Right lobe of liver (tissue), 6 donors: ENCODE data around the gene C11orf71. TPM values are rescaled to one million over a fixed set of nuclear protein-coding genes. Genes with fewer than 3 reads are reported as not detected.

ENCODE experiments used
- ATAC-seq, 4 donors: fragments of 200-7000 bp; cut with Tn5 transposase; one replicate each; pipeline ENCODE4 v1.9.1; 2020; ENCODE audit warnings: mild to moderate bottlenecking in 4 of 4, moderate library complexity in 4 of 4
- DNase-seq, 3 donors: peaks; one replicate each; pipeline ENCODE4 v3.0.0-alpha.2; 2020
- H3K27ac ChIP-seq, 3 donors: fragments of 200-600 bp; one replicate each; pipeline ENCODE4 v1.8.0; 2022
- H3K27me3 ChIP-seq, 2 donors: fragments of 200-600 bp; one replicate each; pipeline ENCODE4 v1.8.0; 2022
- H3K36me3 ChIP-seq, 4 donors: fragments of 200-600 bp; sonication (generic) in 1 of 4; one replicate each; pipeline versions ENCODE4 v1.5.1 to v1.8.0; 2017 to 2022; ENCODE audit warnings: control low read depth in 1 of 4
- H3K4me1 ChIP-seq, 4 donors: fragments of 200-600 bp; sonication (generic) in 1 of 4; one replicate each; pipeline versions ENCODE4 v1.5.1 to v1.8.0; 2017 to 2022; ENCODE audit warnings: control low read depth in 1 of 4
- H3K4me3 ChIP-seq, 3 donors: fragments of 200-600 bp; one replicate each; pipeline ENCODE4 v1.8.0; 2022
- H3K9me3 ChIP-seq, 4 donors: fragments of 200-600 bp; sonication (generic) in 1 of 4; one replicate each; pipeline versions ENCODE4 v1.5.1 to v1.8.0; 2017 to 2022; ENCODE audit warnings: control low read depth in 1 of 4
- CTCF ChIP-seq, 4 donors: fragments of 200-600 bp in 3 of 4; fragments of 450-650 bp in 1 of 4; IDR thresholded peaks; one replicate each; pipeline versions ENCODE4 v1.5.1 to v1.8.0; 2016 to 2022; ENCODE audit warnings: antibody characterized with exemption in 4 of 4, mild to moderate bottlenecking in 2 of 4
- POLR2A ChIP-seq: fragments of 450-650 bp; IDR thresholded peaks from one replicate; pipeline ENCODE4 v1.6.1; 2017; ENCODE audit warnings: antibody characterized with exemption, mild to moderate bottlenecking
- WGBS: methylation state at CpG from one replicate; pipeline ENCODE4 v1.1.6; 2018; ENCODE audit warnings: low coverage, low lambda C conversion rate; ENCODE audit not compliant: insufficient coverage; ENCODE audit errors: missing lambda C conversion rate; 5-methylcytosine and 5-hydroxymethylcytosine counted together
- intact Hi-C, 2 donors: fragments of 100-400 bp; cut with DNase I; formaldehyde crosslinking; loops; one replicate each; pipeline versions ENCODE4 v1.11.2 to v1.14.1; 2022
- total RNA-seq, 6 experiments: library from RNA; depleted of rRNA in 2 of 6; stranded (reverse); fragments of >200 nt in 2 of 6; fragmentation: NEBNext Ultra II Directional in 3 of 6; extraction: Animal tissue kit (Norgen Biotek cat#: 25700) in 3 of 6; gene quantifications; one replicate each; pipeline versions ENCODE4 v1.1.0 to v1.2.4, GENCODE V29; 2016 to 2023
- donor health status: DM: no; HTN: yes; CAD: no.
- donor health status: DM: no; HTN: no; CAD: no.
- donor health status: DM: no; HTN: no; CAD: no.
- donor health status: DM: no; HTN: yes; CAD: no.
- donor health status: DM: no; HTN: yes; CAD: no.

C11orf71 gene
- total RNA-seq, 6 experiments from 2014 or later, result 4.9 to 13.4 (median 8.6) TPM

DNA sequence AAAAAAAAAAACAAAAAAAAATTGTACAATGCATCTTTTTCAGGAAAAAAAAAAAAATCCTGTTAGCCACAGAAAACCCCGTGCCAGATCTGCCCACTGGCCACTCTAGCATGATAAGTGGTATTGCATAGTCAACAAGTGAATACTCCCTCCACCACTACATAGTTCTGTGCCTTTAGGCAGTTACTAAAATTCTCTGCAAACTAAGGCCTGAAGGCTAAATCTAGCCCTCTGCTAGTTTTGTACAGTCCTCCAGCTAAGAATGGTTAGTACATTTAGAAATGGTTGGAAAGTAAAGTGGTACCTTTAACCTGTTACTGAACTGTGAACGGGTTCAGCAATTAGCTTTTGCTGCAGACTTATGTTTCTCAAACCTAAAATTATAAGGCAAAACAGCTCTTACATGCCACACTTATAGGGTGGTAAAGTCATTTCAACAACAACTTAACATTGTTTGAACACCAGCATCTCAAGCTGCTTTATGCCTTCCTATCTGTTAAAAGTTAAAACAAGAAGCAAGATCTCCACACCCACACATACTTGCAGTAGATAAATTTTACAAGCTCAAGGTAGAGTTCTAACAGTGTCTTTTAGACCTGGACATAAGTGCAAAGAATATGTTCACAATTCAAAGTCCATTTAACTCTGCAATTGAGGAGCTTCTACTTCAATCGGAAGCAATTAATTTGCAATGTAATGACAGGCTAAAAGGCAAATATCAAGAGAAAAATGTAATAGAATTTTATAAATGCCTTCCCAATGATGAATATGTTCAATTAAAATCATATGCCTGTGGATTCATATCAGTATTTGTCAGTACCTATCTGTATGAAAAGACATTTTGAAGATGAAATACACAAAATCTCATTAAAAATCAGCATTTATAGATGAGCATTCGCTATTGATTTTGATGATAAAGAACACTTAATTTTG, 7.3 kb downstream of the C11orf71 start:
- Histone ChIP-seq H3K27ac (peak overlapping the region in 1 of 3 donors; percentile 38), H3K36me3 (no peaks in the 10 kb centered on the region), H3K4me3 (no peak overlapping the region), H3K4me1 (peaks cover 0 to 15% (median 4%) of the 10 kb centered on the region in 4 donors), H3K9me3 (no peaks in the 10 kb centered on the region), H3K27me3 (no peaks in the 10 kb centered on the region)
- ATAC-seq (peak in 2 of 4 donors; percentile 12 to 30), DNase-seq (no peak)
- WGBS, result 46% methylated on average over 4 of the region's 4 CpGs
- intact Hi-C loops, result no loop called here
- TF ChIP-seq POLR2A, result no peak
- TF ChIP-seq CTCF (IDR thresholded peaks at IDR 0.05), result no peak

GRCh38 chr11:114386545-114386944, 13.8 kb downstream of the C11orf71 start:
- WGBS, result 67% methylated on average over 1 of the region's 1 CpG
- Histone ChIP-seq H3K4me1 (no peaks in the 10 kb centered on the region), H3K4me3 (no peak overlapping the region), H3K27me3 (no peaks in the 10 kb centered on the region), H3K36me3 (no peaks in the 10 kb centered on the region), H3K9me3 (no peaks in the 10 kb centered on the region), H3K27ac (no peak overlapping the region)
- DNase-seq (no peak), ATAC-seq (no peak)
- intact Hi-C loops, result no loop called here
- no peak for TF ChIP-seq CTCF (IDR thresholded peaks at IDR 0.05)

DNA sequence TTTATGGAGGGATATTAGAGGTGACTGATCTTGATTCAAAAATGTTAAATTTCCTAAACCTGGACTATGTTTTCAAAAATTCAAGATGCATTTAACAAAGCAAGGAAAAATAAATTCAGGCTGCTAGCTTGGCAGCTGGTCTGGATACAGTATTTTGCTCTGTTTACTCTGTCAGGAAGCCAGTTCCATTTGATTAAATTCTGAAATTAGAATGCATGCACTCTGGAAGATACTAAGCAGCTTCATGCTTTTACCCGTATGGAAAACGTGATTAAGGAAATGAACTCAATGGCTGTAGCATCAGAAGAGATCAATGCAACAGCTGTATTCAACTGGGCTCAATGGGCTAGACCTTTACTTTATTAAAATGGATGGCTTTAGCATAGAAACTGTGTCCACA, 14.2 kb downstream of the C11orf71 start:
- ATAC-seq (no peak), DNase-seq (no peak)
- Histone ChIP-seq H3K27me3 (no peaks in the 10 kb centered on the region), H3K4me3 (no peak overlapping the region), H3K4me1 (no peaks in the 10 kb centered on the region), H3K27ac (no peak overlapping the region), H3K9me3 (no peaks in the 10 kb centered on the region), H3K36me3 (no peaks in the 10 kb centered on the region)
- TF ChIP-seq CTCF (IDR thresholded peaks at IDR 0.05) (no peak), POLR2A (no peak)
- whole genome bisulfite sequencing, result 44% methylated on average over 2 of the region's 2 CpGs
- intact Hi-C loops, result no loop called here

DNA sequence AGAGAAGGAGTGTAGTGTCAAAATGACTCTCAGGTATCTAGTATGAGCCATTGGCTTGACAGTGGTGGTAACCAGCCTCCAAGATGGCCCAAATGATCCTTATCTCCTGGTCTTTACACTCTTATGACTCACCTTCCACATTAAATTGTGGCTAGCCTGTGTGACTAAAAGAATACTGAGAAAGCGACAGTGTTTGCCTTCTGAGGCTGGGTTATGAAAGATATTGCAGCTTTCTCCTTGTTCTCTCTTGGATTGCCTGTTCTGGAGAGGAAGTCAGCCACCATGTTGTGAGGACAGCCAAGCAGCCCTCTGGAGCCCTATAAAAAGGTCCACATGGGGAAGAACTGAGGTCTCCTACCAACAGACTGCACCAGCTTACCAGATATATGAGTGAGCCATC, 15.8 kb downstream of the C11orf71 start:
- no peaks in the 10 kb centered on the region for H3K36me3 ChIP-seq
- ATAC-seq (no peak), DNase-seq (no peak)
- H3K4me3 ChIP-seq, result no peak overlapping the region
- intact Hi-C loops, result no loop called here
- WGBS, result 91% methylated on average over 1 of the region's 1 CpG
- no peaks in the 10 kb centered on the region for H3K9me3 ChIP-seq
- TF ChIP-seq CTCF (IDR thresholded peaks at IDR 0.05) (no peak), POLR2A (no peak)
- no peaks in the 10 kb centered on the region for H3K4me1 ChIP-seq
- H3K27me3 ChIP-seq, result no peaks in the 10 kb centered on the region
- no peak overlapping the region for H3K27ac ChIP-seq
